Mesothelial cell of epicardium (in vitro differentiated cells): Measurements from ENCODE around the gene MLST8. TPM values are rescaled to one million over a fixed set of nuclear protein-coding genes. Genes with fewer than 3 reads are reported as not detected.

Experiments used
- DNase-seq, 2 experiments: peaks; one replicate each; pipeline ENCODE4 v3.0.0; 2021; ENCODE audit warnings: low spot score in 2 of 2; ENCODE audit not compliant: unreplicated experiment in 2 of 2
- H3K27ac Mint-ChIP-seq: 2 replicates; pipeline ENCODE4 v1.8.0; 2021; ENCODE audit warnings: mixed read lengths
- H3K27me3 Mint-ChIP-seq: 2 replicates; pipeline ENCODE4 v1.8.0; 2021; ENCODE audit warnings: low read depth, mixed read lengths
- H3K36me3 Mint-ChIP-seq: 2 replicates; pipeline ENCODE4 v1.8.0; 2021; ENCODE audit warnings: mixed read lengths
- H3K4me1 Mint-ChIP-seq: 2 replicates; pipeline ENCODE4 v1.8.0; 2021; ENCODE audit warnings: mixed read lengths
- H3K4me3 Mint-ChIP-seq: 2 replicates; pipeline ENCODE4 v1.8.0; 2021; ENCODE audit warnings: mild to moderate bottlenecking, moderate library complexity, mixed read lengths
- H3K9me3 Mint-ChIP-seq: 2 replicates; pipeline ENCODE4 v1.8.0; 2021; ENCODE audit warnings: mixed read lengths
- CTCF ChIP-seq: fragments of 200-600 bp; sonication (generic); IDR thresholded peaks from one replicate; pipeline ENCODE4 v1.5.0; 2021; ENCODE audit warnings: antibody characterized with exemption; ENCODE audit not compliant: unreplicated experiment
- total RNA-seq: library from RNA; stranded (reverse); gene quantifications from 3 replicates; pipeline ENCODE4 v1.2.1, GENCODE V29; 2021

The MLST8 gene
- total RNA-seq, 1 donor from 2014 or later: 45.9 TPM

- Mint-ChIP-seq H3K27ac (no peak overlapping the region), H3K9me3 (no peaks in the 10 kb centered on the region), H3K27me3 (no peaks in the 10 kb centered on the region), H3K4me3 (no peak overlapping the region), H3K36me3 (no peaks in the 10 kb centered on the region), H3K4me1 (no peaks in the 10 kb centered on the region)
- no peak for DNase-seq
- TF ChIP-seq CTCF: no peak
These were observed 16.9 kb upstream of the MLST8 start for GRCh38 chr16:2188395-2188794.

- Mint-ChIP-seq H3K36me3 (no peaks in the 10 kb centered on the region), H3K27ac (no peak overlapping the region), H3K27me3 (peaks cover 2% of the 10 kb centered on the region), H3K9me3 (no peaks in the 10 kb centered on the region), H3K4me1 (peaks cover under 1% of the 10 kb centered on the region), H3K4me3 (no peak overlapping the region)
- no peak for TF ChIP-seq CTCF
- DNase-seq: no peak
These were observed 15.9 kb upstream of the MLST8 start for GRCh38 chr16:2189252-2189893.

- H3K4me3 Mint-ChIP-seq: no peak overlapping the region
- no peaks in the 10 kb centered on the region for H3K36me3 Mint-ChIP-seq
- H3K9me3 Mint-ChIP-seq: no peaks in the 10 kb centered on the region
- TF ChIP-seq CTCF: no peak
- no peak for DNase-seq
- peaks cover 8% of the 10 kb centered on the region for H3K4me1 Mint-ChIP-seq
- no peak overlapping the region for H3K27ac Mint-ChIP-seq
- H3K27me3 Mint-ChIP-seq: peaks cover 7% of the 10 kb centered on the region
These were observed 15.1 kb upstream of the MLST8 start for GRCh38 chr16:2190002-2190658.

- Mint-ChIP-seq H3K9me3 (no peaks in the 10 kb centered on the region), H3K27ac (no peak overlapping the region), H3K36me3 (no peaks in the 10 kb centered on the region), H3K4me3 (no peak overlapping the region), H3K27me3 (peaks cover 10% of the 10 kb centered on the region), H3K4me1 (peaks cover 10% of the 10 kb centered on the region)
- no peak for DNase-seq
- no peak for TF ChIP-seq CTCF
These were observed 14.4 kb upstream of the MLST8 start for GRCh38 chr16:2190659-2191445.

- no peak for DNase-seq
- Mint-ChIP-seq H3K4me1 (peaks cover 10% of the 10 kb centered on the region), H3K27ac (no peak overlapping the region), H3K4me3 (no peak overlapping the region), H3K36me3 (no peaks in the 10 kb centered on the region), H3K9me3 (no peaks in the 10 kb centered on the region), H3K27me3 (peaks cover 10% of the 10 kb centered on the region)
- no peak for TF ChIP-seq CTCF
These were observed 13.9 kb upstream of the MLST8 start for GRCh38 chr16:2191446-2191706.
